ENCODE data around the gene KRCC1. TPM values are rescaled to one million over a fixed set of nuclear protein-coding genes. Genes with fewer than 3 reads are reported as not detected.

The KRCC1 gene
- total RNA-seq, 1 donor from 2014 or later: 21.2 TPM

GRCh38 chr2:88085602-88086001 is 30.0 kb upstream of the KRCC1 start:
- H3K27me3 ChIP-seq (ENCODE audit: low read depth): no peaks in the 10 kb centered on the region
- peak overlapping the region; percentile 12 for H3K27ac ChIP-seq (replicated peaks)
- TF ChIP-seq, protein P1, sequence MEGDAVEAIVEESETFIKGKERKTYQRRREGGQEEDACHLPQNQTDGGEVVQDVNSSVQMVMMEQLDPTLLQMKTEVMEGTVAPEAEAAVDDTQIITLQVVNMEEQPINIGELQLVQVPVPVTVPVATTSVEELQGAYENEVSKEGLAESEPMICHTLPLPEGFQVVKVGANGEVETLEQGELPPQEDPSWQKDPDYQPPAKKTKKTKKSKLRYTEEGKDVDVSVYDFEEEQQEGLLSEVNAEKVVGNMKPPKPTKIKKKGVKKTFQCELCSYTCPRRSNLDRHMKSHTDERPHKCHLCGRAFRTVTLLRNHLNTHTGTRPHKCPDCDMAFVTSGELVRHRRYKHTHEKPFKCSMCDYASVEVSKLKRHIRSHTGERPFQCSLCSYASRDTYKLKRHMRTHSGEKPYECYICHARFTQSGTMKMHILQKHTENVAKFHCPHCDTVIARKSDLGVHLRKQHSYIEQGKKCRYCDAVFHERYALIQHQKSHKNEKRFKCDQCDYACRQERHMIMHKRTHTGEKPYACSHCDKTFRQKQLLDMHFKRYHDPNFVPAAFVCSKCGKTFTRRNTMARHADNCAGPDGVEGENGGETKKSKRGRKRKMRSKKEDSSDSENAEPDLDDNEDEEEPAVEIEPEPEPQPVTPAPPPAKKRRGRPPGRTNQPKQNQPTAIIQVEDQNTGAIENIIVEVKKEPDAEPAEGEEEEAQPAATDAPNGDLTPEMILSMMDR (IDR thresholded peaks at IDR 0.05; ENCODE audit: borderline replicate concordance): no peak
- H3K4me3 ChIP-seq: no peak overlapping the region
- H3K4me1 ChIP-seq: peaks cover 45% of the 10 kb centered on the region
- intact Hi-C loops (cut with micrococcal nuclease): no loop called here
- H3K9me3 ChIP-seq (replicated peaks): no peaks in the 10 kb centered on the region
- peaks cover 48% of the 10 kb centered on the region for H3K36me3 ChIP-seq
- DNase-seq: no peak

DNA sequence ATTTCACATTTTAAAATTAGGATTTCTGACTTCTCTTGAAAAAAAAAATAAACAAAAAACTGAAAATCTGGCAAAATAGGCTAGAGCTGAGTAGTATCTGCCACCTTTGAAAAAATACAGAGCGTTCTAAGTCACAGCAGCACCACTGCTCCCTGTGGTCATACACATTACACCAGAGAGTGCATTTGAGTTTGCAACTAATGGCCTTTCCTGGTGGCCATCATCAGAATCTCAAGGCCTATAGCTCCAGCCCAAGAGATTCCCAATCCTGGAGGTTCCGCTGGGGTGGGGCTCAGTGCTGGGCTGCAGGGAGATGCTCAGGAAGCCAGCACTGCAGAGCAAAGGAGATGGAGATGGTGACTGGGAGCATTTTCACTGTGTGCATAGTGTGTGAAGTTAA is 29.5 kb upstream of the KRCC1 start:
- intact Hi-C loops (cut with micrococcal nuclease): no loop called here
- Histone ChIP-seq H3K9me3 (replicated peaks) (no peaks in the 10 kb centered on the region), H3K4me1 (peaks cover 45% of the 10 kb centered on the region), H3K27ac (replicated peaks) (peak overlapping the region; percentile 12), H3K27me3 (ENCODE audit: low read depth) (no peaks in the 10 kb centered on the region), H3K4me3 (no peak overlapping the region), H3K36me3 (peaks cover 46% of the 10 kb centered on the region)
- TF ChIP-seq, protein P1 (IDR thresholded peaks at IDR 0.05; ENCODE audit: borderline replicate concordance): no peak
- no peak for DNase-seq

DNA sequence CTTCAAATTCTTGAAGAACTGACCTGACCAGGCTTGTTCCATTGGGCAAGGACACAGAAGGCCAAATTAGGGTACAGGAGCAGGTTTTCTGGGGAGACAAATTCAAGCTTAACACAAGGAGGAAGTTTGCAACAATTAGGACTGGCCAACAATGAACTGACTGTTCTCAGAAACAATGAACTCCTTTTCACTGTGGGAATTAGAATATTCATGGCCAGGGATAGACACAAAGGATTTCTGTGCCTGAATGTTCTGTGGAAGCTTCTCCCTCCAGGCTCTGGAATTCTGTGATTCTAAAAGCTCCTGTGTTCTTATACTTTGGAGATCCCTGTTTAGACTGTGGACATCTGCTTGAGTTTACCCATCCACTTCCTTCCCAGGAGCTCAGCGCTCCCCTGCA is 27.2 kb upstream of the KRCC1 start:
- no peak overlapping the region for H3K4me3 ChIP-seq
- H3K27me3 ChIP-seq (ENCODE audit: low read depth): no peaks in the 10 kb centered on the region
- H3K4me1 ChIP-seq: peaks cover 64% of the 10 kb centered on the region
- TF ChIP-seq, protein P1 (IDR thresholded peaks at IDR 0.05; ENCODE audit: borderline replicate concordance): no peak
- intact Hi-C loops (cut with micrococcal nuclease): no loop called here
- DNase-seq: no peak
- H3K36me3 ChIP-seq: peaks cover 34% of the 10 kb centered on the region
- no peaks in the 10 kb centered on the region for H3K9me3 ChIP-seq (replicated peaks)
- H3K27ac ChIP-seq (replicated peaks): peak overlapping the region; percentile 57

- H3K27me3 ChIP-seq (ENCODE audit: low read depth): no peaks in the 10 kb centered on the region
- no peak for DNase-seq
- H3K9me3 ChIP-seq (replicated peaks): no peaks in the 10 kb centered on the region
- H3K36me3 ChIP-seq: peaks cover 26% of the 10 kb centered on the region
- TF ChIP-seq, protein P1 (IDR thresholded peaks at IDR 0.05; ENCODE audit: borderline replicate concordance): no peak
- H3K27ac ChIP-seq (replicated peaks): peak overlapping the region; percentile 57
- peak overlapping the region; percentile 5 for H3K4me3 ChIP-seq
- intact Hi-C loops (cut with micrococcal nuclease): no loop called here
- peaks cover 71% of the 10 kb centered on the region for H3K4me1 ChIP-seq
Measured at GRCh38 chr2:88081924-88082608, 26.5 kb upstream of the KRCC1 start.

DNA sequence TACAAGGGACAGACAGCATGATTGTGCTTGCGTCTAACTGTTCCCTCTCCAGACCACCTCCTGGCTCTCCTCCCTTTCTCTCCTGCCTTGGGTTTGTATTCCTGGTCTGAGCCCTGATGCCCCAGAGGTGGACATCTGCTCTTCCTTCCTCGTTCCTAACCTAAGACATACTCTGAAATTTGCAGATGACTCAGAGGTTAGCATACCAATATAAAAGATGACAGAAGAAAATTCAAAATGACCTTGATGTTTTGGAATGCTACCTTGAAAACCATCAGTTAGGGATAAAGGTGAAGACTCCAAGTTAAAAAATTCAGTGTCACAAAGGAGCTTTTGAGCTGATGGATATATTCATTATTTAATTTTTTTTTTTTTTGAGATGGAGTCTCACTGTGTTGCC is 25.0 kb upstream of the KRCC1 start:
- peak overlapping the region; percentile 30 for H3K27ac ChIP-seq (replicated peaks)
- H3K36me3 ChIP-seq: peaks cover 16% of the 10 kb centered on the region
- H3K4me1 ChIP-seq: peaks cover 77% of the 10 kb centered on the region
- no peaks in the 10 kb centered on the region for H3K9me3 ChIP-seq (replicated peaks)
- intact Hi-C loops (cut with micrococcal nuclease): no loop called here
- TF ChIP-seq, protein P1 (IDR thresholded peaks at IDR 0.05; ENCODE audit: borderline replicate concordance): no peak
- no peak for DNase-seq
- H3K27me3 ChIP-seq (ENCODE audit: low read depth): no peaks in the 10 kb centered on the region
- H3K4me3 ChIP-seq: no peak overlapping the region

Data from left ventricle myocardium inferior (tissue), 1 donor.